GM23248 (cell line): ENCODE measurements around the gene MT1B.

ENCODE experiments used
- EZH2 ChIP-seq: fragments of 200-600 bp; sonication (generic); IDR thresholded peaks from 2 replicates; pipeline ENCODE4 v1.6.1; 2018; ENCODE audit warnings: antibody characterized with exemption, mild to moderate bottlenecking; ENCODE audit not compliant: insufficient read depth, poor library complexity, severe bottlenecking
- EZH2phosphoT487 ChIP-seq: fragments of 200-600 bp; sonication (generic); IDR thresholded peaks from 2 replicates; pipeline ENCODE4 v1.6.1; 2018; ENCODE audit warnings: antibody characterized with exemption, moderate library complexity, mild to moderate bottlenecking, low read depth; ENCODE audit not compliant: insufficient read depth

GRCh38 chr16:56682703-56683397, 31.2 kb downstream of the MT1B start:
- TF ChIP-seq EZH2 (no peak), EZH2phosphoT487 (no peak)
